ACC112 (cell line): ENCODE measurements around the gene FMC1.

Source experiments
- H2AFZ ChIP-seq: fragments of 200-600 bp; sonication (generic); one replicate; pipeline ENCODE4 v1.6.0; 2017; ENCODE audit warnings: antibody characterized with exemption, low read length; ENCODE audit not compliant: unreplicated experiment
- H3K27ac ChIP-seq: fragments of 200-600 bp; sonication (generic); 2 replicates; pipeline ENCODE4 v1.5.1; 2014; ENCODE audit warnings: low read depth, mild to moderate bottlenecking, antibody characterized with exemption, low read length, moderate library complexity
- H3K27me3 ChIP-seq: fragments of 200-600 bp; sonication (generic); 2 replicates; pipeline ENCODE4 v1.6.1; 2014; ENCODE audit warnings: mild to moderate bottlenecking, antibody characterized with exemption, low read length, moderate library complexity, mixed read lengths; ENCODE audit not compliant: insufficient read depth
- H3K36me3 ChIP-seq: fragments of 200-600 bp; sonication (generic); 2 replicates; pipeline ENCODE4 v1.6.1; 2016; ENCODE audit warnings: mild to moderate bottlenecking, antibody characterized with exemption, low read length, moderate library complexity, mixed read lengths; ENCODE audit not compliant: insufficient read depth
- H3K4me1 ChIP-seq: fragments of 200-600 bp; sonication (generic); one replicate; pipeline ENCODE4 v1.6.1; 2016; ENCODE audit warnings: low read length, mixed read lengths; ENCODE audit not compliant: insufficient read depth, unreplicated experiment, control insufficient read depth
- H3K4me3 ChIP-seq: fragments of 200-600 bp; sonication (generic); 2 replicates; pipeline ENCODE4 v1.5.1; 2014; ENCODE audit warnings: mild to moderate bottlenecking, low read depth, low read length
- H3K79me2 ChIP-seq: fragments of 200-600 bp; sonication (generic); one replicate; pipeline ENCODE4 v1.6.0; 2016; ENCODE audit warnings: low read length; ENCODE audit not compliant: control insufficient read depth, unreplicated experiment, insufficient read depth

The FMC1 gene

DNA sequence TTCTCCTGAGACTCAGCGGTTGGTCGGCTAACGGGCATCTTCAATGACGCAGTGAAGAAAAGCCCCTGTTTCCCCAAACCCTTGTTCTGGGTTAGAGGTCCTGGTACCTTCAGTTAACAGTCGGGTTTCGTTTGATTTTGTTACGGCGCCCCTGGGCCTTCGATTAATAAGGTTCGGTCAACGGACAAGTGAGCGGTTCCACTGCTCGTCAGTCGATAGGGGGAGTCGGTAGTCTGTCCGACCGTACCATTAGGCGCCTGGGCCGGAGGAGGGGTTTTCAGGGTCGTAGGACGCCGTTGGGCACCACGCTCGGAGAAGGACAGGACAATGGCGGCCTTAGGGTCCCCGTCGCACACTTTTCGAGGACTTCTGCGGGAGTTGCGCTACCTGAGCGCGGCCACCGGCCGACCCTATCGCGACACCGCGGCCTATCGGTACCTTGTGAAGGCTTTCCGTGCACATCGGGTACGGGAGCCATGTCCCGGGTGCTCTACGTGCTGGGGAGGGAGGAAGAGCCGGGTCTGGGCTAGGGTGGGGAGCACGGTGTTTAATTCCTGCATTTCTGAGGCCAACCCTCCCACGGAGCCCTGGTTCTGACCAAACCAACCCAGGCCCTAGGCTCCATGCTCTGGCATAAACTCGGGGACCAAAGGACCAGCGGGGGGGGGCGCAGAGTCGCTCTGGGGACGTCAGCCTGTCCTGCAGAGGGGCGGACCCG is at the start of gene FMC1:
Gene FMC1 (plus strand): TSS at position 280 of the 718 bp plus-strand sequence. CDS start 48 bp downstream, at position 328.
- H3K27me3 ChIP-seq = no peaks in the 10 kb centered on the region
- H2AFZ ChIP-seq = peak within 1 kb of the TSS; percentile 63

GRCh38 chr7:139292821-139293220 is 48.3 kb upstream of the FMC1 start:
- Histone ChIP-seq H3K36me3 (peaks cover under 1% of the 10 kb centered on the region; the same call in 1 of the 2 replicates), H3K27ac (no peak overlapping the region), H3K4me1 (no peaks in the 10 kb centered on the region), H2AFZ (no peak overlapping the region), H3K79me2 (no peaks in the 10 kb centered on the region), H3K4me3 (no peak overlapping the region), H3K27me3 (no peaks in the 10 kb centered on the region)

More for the DNA sequence above, at the start of gene FMC1:
- Histone ChIP-seq H3K79me2 (peaks cover 16% of the 10 kb centered on the region), H3K4me1 (no peaks in the 10 kb centered on the region), H3K36me3 (no peaks in the 10 kb centered on the region), H3K27ac (peak within 1 kb of the TSS; percentile 92), H3K4me3 (peak within 1 kb of the TSS; percentile 82)

DNA sequence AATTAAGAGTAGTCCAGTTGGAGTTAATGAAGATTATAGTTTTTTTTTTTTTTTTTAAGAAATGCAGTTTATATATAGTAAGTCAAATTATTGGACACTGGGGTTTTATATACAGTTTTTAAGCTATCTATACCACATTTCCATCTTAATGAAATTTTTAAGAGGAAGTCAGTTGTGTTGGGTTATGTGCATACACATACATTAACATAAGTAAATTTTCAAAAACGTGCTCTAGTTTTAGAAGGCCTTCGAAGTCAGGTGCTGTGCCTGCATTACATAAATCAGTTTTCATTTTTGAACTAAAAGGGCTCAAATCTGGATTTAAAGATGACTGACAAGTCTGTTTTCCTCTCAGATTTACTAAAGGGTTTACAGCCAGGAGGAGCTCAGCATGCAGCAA is 47.6 kb upstream of the FMC1 start:
- H3K4me1 ChIP-seq = no peaks in the 10 kb centered on the region
- H3K36me3 ChIP-seq = no peaks in the 10 kb centered on the region; the same call in 1 of the 2 replicates
- no peaks in the 10 kb centered on the region for H3K79me2 ChIP-seq
- no peak overlapping the region for H2AFZ ChIP-seq
- no peaks in the 10 kb centered on the region for H3K27me3 ChIP-seq
- H3K27ac ChIP-seq = no peak overlapping the region
- no peak overlapping the region for H3K4me3 ChIP-seq

- Histone ChIP-seq H3K27me3 (no peaks in the 10 kb centered on the region), H3K36me3 (no peaks in the 10 kb centered on the region; the same call in 1 of the 2 replicates), H3K4me3 (no peak overlapping the region), H3K4me1 (no peaks in the 10 kb centered on the region), H2AFZ (no peak overlapping the region), H3K27ac (no peak overlapping the region), H3K79me2 (no peaks in the 10 kb centered on the region)
Measured at GRCh38 chr7:139294241-139294640, 46.9 kb upstream of the FMC1 start.

- no peak overlapping the region for H3K4me3 ChIP-seq
- no peaks in the 10 kb centered on the region for H3K27me3 ChIP-seq
Measured at GRCh38 chr7:139294951-139295575, 46.1 kb upstream of the FMC1 start.

DNA sequence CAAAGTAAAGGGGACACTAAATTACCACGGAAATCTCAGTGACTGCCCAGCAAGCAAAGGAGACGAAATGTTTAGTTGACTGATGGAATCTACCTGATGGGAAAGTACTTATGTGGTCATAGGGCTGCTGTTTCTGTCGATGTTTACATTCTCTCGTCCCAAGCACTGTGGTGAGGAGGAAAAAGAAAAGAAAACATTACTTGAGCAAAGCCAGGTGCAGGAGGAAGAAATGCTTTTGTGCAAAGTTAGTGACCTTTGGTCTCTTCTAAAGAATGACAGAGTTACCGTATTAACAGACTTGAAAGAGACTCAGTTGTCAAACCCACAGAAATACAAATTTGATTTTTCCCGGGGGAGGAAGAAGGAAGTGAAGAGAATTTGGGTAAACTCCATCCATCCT is 43.3 kb upstream of the FMC1 start:
- no peak overlapping the region for H3K4me3 ChIP-seq
- H2AFZ ChIP-seq = no peak overlapping the region
- no peaks in the 10 kb centered on the region for H3K4me1 ChIP-seq
- H3K36me3 ChIP-seq = no peaks in the 10 kb centered on the region; the same call in 1 of the 2 replicates
- no peaks in the 10 kb centered on the region for H3K27me3 ChIP-seq
- no peak overlapping the region for H3K27ac ChIP-seq
- H3K79me2 ChIP-seq = no peaks in the 10 kb centered on the region

More at GRCh38 chr7:139294951-139295575, 46.1 kb upstream of the FMC1 start:
- Histone ChIP-seq H2AFZ (no peak overlapping the region), H3K4me1 (no peaks in the 10 kb centered on the region), H3K27ac (no peak overlapping the region), H3K36me3 (no peaks in the 10 kb centered on the region; the same call in 1 of the 2 replicates), H3K79me2 (no peaks in the 10 kb centered on the region)

DNA sequence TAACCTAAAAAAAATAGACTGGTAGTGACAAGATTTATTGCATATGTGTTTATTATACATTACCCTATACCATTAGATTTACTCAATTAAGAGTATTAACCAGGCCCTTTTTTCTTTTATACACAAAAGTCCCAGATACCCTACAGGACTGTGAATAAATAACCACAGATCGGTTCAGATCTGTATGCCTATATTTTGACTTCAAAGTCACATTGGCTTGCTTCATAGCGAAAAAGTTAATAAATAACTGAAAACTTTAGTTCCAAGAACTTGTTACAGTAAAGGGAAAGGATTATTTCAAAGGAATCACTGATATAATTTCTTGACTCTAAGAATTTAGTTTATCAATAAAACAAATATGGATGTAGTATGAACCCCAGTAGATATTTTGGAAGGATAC is 41.8 kb upstream of the FMC1 start:
- Histone ChIP-seq H2AFZ (no peak overlapping the region), H3K27me3 (no peaks in the 10 kb centered on the region), H3K4me1 (no peaks in the 10 kb centered on the region), H3K27ac (no peak overlapping the region), H3K4me3 (no peak overlapping the region), H3K79me2 (no peaks in the 10 kb centered on the region), H3K36me3 (no peaks in the 10 kb centered on the region)

- Histone ChIP-seq H3K4me1 (no peaks in the 10 kb centered on the region), H3K79me2 (no peaks in the 10 kb centered on the region), H2AFZ (no peak overlapping the region), H3K36me3 (no peaks in the 10 kb centered on the region), H3K4me3 (no peak overlapping the region), H3K27ac (no peak overlapping the region), H3K27me3 (no peaks in the 10 kb centered on the region)
Measured at GRCh38 chr7:139300390-139300789, 40.7 kb upstream of the FMC1 start.

DNA sequence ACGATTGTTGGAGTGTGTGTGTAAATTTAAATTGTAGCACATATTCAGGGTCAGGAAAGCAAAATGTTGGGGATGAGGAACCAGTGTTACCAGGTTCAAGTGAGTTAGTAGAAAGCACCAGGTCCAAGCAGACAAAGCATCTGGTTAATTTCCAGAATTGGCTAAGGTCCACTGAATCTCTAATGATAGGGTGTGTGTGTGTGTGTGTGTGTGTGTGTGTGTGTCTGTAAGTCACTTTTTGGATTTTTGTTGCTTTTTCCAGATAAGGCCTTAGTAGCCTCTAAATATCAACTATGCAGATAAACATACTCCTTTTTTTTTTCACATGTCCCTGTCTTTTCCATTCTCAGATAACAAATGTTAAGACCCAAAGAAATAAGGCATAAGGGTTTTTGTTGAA is 36.6 kb upstream of the FMC1 start:
- Histone ChIP-seq H3K27me3 (no peaks in the 10 kb centered on the region), H3K27ac (no peak overlapping the region), H2AFZ (no peak overlapping the region), H3K4me1 (no peaks in the 10 kb centered on the region), H3K36me3 (no peaks in the 10 kb centered on the region), H3K4me3 (no peak overlapping the region), H3K79me2 (no peaks in the 10 kb centered on the region)

GRCh38 chr7:139317939-139318505 is 23.1 kb upstream of the FMC1 start:
- no peak overlapping the region for H3K4me3 ChIP-seq
- H3K27me3 ChIP-seq = no peaks in the 10 kb centered on the region
- no peaks in the 10 kb centered on the region for H3K79me2 ChIP-seq
- H3K4me1 ChIP-seq = no peaks in the 10 kb centered on the region
- H3K36me3 ChIP-seq = no peaks in the 10 kb centered on the region
- H3K27ac ChIP-seq = no peak overlapping the region
- no peak overlapping the region for H2AFZ ChIP-seq
